ENCODE data around the gene SYCE1L.
"Not testable (repeated sequence)": the region's sequence is repeated elsewhere in the genome, so short reads cannot be mapped to it uniquely, and the experiment has no call there.

SYCE1L gene

GRCh38 chr16:77199211-77199610 is at the start of gene SYCE1L:
Gene SYCE1L (plus strand): TSS chr16:77199408. CDS start chr16:77199452, 44 bp downstream.
- DNase-seq = no peak

GRCh38 chr16:77157346-77158058 is 41.7 kb upstream of the SYCE1L start:
- DNase-seq = no peak

- DNase-seq = no peak
Observed at GRCh38 chr16:77158293-77158692, 40.9 kb upstream of the SYCE1L start.

- no peak for DNase-seq
Observed at GRCh38 chr16:77165006-77165405, 34.2 kb upstream of the SYCE1L start.

- DNase-seq = not testable (repeated sequence)
Observed at GRCh38 chr16:77165536-77166236, 33.5 kb upstream of the SYCE1L start.

GRCh38 chr16:77166726-77167125 is 32.5 kb upstream of the SYCE1L start:
- no peak for DNase-seq

GRCh38 chr16:77168901-77169300 is 30.3 kb upstream of the SYCE1L start:
- DNase-seq = no peak

- DNase-seq = no peak
Observed at GRCh38 chr16:77169650-77170236, 29.5 kb upstream of the SYCE1L start.

- DNase-seq = no peak
Observed at GRCh38 chr16:77170805-77171204, 28.4 kb upstream of the SYCE1L start.

- no peak for DNase-seq
Observed at GRCh38 chr16:77171745-77172635, 27.2 kb upstream of the SYCE1L start.

GRCh38 chr16:77172951-77173350 is 26.3 kb upstream of the SYCE1L start:
- no peak for DNase-seq

GRCh38 chr16:77183137-77183536 is 16.1 kb upstream of the SYCE1L start:
- DNase-seq = no peak

GRCh38 chr16:77186298-77186697 is 12.9 kb upstream of the SYCE1L start:
- not testable (repeated sequence) for DNase-seq

- DNase-seq = no peak
Observed at GRCh38 chr16:77190190-77190477, 9.1 kb upstream of the SYCE1L start.

GRCh38 chr16:77190478-77191258 is 8.5 kb upstream of the SYCE1L start, which contains the start of gene MON1B:
Gene MON1B (plus strand): TSS chr16:77191190. CDS start chr16:77191486, 296 bp downstream.
- peak; percentile 88 for DNase-seq

- DNase-seq = no peak
Observed at GRCh38 chr16:77191259-77191969, 7.8 kb upstream of the SYCE1L start.

- no peak for DNase-seq
Observed at GRCh38 chr16:77193377-77193776, 5.8 kb upstream of the SYCE1L start.

GRCh38 chr16:77194295-77195231 is 4.6 kb upstream of the SYCE1L start:
- DNase-seq = no peak

- DNase-seq = no peak
Observed at GRCh38 chr16:77195411-77195810, 3.8 kb upstream of the SYCE1L start.

- no peak for DNase-seq
Observed at GRCh38 chr16:77197747-77198146, 1.5 kb upstream of the SYCE1L start.

Measured in NCI-H510A (cell line).